NCI-H2171 (cell line): ENCODE data around the gene DACH1.

ENCODE experiments used
- DNase-seq: peaks from one replicate; lab custom pipeline; 2025; lab: John Stamatoyannopoulos, UW

The DACH1 gene

DNA sequence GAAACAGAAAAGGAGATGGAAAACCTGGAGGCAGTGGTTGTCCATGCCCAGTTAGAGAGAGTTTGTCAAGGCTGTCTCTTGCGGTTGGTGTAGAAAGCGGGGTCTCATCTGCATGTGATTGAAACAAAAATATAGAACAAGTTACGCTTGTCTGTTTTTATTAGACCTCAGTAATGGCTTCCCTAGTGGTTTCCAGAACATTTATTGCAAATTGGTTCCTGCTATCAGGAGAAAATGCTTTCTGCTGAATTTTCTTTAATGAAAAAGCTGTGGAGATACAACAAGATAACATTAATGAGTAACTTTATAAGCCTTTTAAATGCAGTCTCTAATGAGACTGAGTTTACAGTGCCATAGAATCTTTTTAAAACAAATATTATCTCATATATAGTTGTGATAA, 378.0 kb downstream of the DACH1 start:
- no peak for DNase-seq

DNA sequence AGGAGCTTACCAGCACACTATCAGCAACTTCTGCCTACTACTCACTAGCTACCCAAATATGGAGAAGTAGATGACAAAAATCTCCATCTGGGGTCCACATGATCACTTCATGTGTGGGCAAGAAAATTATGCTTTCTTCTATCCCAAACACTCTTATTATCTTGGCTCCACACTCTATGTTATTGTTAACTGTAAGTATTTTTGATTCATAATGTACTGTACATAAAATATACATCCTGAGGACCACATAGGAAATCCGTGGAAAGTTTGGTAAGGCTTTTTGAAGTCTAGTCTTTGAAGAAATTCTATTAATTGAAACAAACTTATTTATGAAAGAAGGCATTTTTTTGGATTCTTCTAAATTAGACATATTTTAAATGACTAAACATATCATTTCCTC, 378.8 kb downstream of the DACH1 start:
- no peak for DNase-seq

DNA sequence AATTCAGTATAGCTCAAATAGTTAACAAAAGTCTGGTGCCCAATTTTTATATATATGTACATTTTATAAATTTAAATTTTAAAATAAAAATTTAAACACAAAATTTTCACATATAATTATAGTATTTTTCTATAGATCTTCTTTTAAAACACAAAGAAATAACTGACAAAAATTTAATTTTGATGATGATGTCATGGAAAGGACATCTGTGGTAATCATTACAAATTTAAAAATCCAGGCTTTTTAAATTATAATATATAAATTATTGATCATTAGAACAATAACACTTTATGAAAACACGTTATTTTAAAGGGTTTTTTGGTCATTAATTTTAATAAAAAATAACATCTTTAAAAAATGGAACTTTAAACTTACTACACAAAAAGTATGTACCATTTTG, 381.1 kb downstream of the DACH1 start:
- DNase-seq: no peak

DNA sequence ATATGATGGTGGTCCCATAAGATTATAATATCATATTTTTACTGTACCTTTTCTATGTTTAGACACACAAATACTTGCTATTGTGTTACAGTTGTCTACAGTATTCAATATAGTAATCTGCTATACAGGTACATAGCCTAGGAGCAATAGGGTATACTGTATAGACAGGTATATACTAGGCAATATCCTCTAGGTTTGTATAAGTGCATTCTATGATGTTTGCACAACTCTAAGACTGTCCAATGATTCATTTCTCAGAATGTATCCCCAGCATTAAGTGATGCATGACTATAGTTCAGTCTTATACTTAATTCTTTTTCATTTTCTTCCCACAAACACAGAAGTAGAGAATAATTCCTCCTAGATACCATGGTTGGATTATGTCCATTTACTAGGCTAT, 383.3 kb downstream of the DACH1 start:
- no peak for DNase-seq

DNA sequence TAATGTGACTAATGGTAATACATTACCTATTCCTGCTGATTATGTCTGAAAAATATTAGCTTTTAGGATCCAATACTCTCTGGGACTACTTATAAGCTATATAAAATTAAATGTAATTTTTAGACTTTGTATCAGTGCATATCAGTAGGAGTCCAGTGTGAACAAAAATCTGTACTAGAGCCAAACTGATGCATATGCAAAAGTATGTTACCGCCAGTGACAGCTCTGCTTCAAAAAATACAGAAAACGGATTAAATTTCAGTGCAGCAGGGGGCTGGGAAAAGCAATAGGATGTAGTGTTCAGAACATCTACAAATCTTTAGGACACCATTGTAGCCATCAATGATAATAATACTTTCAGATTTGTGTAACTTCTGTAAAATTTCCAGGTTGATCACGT, 385.5 kb downstream of the DACH1 start:
- no peak for DNase-seq

DNA sequence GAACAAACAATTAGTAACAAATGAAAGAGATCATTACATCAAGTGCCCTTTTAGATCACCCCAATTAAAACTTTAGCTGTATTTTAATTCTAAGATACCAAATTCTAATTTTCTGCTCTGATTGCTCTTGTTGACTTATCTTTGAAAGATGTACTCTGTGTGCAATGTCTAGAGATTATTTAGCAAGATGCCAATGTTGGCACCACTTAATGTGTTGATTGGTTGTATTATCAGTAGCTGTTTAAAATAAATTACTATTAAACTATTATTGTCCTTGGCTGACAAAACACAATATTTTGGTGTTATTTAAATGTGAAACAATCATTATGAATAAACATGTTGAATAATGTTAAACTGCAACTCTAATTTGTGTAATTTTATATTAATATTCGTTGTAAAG, 386.0 kb downstream of the DACH1 start:
- no peak for DNase-seq

DNA sequence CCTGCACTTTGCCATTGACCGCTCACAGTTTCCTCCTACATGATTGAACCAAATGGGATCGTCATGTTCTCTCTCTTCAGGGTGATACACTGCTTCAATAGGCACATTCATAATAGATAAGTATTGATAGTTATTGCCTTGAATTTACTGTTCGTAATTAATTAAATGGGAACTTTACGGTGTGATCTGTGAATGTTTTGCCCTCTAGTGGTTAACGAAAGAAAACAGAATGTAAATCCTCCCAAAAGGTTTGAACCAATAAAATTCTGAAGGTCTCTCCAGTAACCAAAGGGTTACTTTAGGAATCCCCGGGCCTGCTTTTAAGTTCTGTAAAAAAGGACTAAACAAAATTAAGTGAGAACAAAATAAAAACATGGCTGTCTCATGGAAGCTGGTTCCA, 389.3 kb downstream of the DACH1 start:
- no peak for DNase-seq

DNA sequence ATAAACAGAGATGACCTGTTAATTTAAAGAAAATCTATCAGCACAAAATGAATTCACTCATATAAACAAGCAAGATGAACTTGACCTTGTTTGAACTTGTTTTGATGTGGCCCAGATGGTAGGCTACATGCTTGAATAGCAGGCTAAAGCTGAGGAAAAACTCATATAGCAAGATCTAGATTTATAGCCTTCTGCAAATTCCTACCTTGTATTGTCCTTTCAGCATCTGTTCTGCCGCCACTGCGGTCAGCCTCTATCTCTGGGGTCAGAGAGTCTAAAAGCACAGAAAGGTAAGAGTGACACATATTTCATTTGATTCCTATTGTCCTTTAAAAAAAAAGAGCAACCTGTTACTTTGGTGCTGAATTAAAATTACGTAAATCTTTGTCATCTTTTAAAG, 392.1 kb downstream of the DACH1 start:
- peak; percentile 54 for DNase-seq

DNA sequence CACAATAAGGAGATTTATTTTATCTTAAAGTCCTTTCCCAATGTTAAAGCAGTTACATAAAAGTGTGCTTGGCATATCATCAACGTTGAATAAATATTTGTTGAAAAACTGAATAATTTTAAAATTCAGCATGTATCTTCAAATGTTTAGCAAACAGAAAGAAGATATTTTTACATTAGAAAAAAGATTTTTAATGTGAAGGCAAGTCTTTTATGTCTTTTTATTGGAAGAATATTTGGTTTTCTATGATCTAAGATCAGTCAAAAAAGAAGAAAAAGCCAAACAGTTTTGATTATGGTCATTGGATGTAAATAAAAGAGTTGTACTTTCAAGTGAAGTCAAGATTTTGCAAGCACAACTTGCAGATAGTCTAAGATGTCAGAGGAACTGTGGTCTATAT, 397.4 kb downstream of the DACH1 start:
- DNase-seq: no peak

DNA sequence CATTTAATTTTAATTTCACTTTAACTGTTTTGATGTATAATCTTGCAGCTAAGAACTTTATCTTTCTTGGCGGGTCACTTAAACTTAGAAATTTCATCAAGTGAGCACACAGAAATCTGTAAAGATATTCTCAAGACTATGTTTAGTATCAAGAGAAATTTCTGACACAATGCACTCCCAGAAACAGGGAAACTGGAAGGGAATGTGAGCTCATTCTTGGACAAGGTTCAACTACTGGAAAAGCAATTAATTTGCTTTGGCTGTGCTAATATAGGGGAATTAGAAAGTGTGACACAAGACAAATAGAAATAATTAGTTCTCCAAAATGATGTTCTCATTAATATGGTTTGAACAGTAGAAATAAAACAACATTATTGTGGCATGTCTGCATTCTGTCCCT, 402.3 kb downstream of the DACH1 start:
- DNase-seq: no peak

DNA sequence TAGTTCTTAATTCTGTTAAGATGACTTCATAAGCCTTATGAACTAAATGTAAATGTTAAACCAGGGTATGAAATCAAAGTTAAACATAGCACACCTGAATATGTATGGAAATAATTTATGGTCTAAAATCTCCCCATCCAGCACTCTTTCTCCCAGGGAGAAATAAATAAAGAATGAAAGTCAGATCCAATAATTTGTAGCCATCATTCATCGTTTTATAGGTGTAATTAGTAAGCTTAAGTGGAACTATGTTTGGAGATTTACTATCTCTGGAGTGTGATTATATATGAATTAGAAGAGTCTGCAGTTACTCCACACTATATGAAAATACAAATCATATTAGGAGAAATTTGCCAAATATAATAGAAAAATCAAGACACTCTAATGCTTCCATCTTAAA, 405.1 kb downstream of the DACH1 start:
- no peak for DNase-seq

DNA sequence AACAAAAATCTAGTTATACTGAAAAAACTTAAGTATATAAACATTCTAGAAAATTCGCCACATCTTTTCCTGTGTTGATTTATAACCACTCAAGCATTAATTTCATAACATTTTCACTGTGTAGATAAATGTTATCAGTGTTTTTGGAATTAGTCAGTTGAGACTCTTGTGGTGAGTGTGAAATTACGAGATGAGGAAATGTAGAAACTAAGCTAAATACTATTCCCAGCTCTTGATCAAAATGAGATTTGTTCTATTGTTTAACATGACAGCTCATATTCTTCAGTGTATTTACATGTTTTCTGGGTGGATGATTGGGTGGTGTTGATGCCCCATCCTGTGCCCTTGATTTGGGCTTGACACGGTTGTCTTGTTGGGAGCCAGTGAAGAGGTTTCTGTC, 406.8 kb downstream of the DACH1 start:
- no peak for DNase-seq

DNA sequence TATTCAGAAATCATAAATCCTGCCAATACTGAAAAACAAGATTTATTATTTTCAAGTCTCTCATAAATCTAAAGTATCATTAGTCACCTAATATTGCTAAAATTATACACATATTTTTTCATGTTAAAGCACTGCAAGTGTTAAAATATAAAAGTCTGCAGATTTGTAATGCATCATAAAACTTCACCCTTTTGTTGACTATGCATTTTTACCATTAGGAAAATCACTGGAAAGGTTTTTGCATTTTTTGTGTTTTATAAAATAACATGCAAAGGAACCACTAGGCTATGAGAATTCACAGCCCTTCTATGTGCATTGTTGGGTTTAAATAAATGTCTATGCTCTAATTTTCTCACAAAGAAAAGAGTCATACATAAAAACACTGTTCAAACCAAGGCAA, 407.3 kb downstream of the DACH1 start:
- DNase-seq: no peak

DNA sequence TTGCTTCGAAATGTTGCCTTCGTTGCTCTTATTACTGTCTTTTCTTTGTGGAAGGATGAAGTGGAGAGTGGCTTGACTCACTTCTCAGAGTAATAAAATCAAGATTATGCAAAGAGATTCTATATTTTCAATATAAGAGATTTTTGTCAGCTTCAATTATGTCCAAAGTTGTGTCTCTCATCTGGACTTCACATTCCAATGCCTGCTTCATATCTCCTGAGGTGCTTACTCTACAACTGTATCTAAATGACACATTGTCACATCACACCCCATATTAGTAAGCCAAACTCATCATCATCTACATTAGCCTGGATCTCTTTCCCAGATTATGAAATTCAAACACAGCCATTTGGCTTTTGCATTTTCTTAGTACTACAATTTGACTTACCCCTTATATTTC, 409.4 kb downstream of the DACH1 start:
- no peak for DNase-seq

DNA sequence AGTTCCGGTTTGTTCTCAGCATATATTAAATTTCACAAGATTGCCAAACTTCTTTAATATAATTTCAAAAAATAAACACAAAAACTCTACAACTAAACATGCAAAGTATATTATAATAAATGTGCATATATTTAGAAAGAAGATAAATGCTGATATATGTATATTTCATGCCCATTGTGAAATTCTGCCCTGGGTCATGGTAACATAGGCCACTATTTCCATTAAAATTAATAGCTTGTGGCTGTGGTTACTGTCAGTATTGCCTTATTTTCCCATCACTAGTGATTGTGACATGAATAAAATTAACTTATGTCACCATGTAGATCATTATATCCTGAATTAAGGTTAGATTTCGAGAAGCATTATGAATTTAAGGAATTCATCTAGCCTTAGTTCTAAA, 410.9 kb downstream of the DACH1 start:
- DNase-seq: no peak

DNA sequence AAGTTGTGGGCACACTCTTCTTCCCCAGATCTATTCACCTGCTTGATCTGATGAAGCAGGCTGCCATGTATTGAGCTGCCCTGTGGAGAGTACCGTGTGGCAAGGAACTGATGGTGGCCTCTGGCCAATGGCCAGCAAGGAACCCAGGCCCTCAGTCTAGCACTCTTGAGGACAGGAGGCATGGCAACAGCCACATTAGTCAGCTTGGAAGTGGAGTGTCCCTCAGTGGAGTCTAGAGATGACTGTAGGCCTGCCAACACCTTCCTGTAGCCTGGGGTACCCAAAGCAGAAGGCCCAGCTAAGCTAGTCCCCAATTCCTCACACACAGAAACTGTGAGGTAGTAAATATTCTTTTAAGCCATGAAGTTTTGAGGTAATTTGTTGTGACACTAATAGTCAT, 412.5 kb downstream of the DACH1 start:
- no peak for DNase-seq

DNA sequence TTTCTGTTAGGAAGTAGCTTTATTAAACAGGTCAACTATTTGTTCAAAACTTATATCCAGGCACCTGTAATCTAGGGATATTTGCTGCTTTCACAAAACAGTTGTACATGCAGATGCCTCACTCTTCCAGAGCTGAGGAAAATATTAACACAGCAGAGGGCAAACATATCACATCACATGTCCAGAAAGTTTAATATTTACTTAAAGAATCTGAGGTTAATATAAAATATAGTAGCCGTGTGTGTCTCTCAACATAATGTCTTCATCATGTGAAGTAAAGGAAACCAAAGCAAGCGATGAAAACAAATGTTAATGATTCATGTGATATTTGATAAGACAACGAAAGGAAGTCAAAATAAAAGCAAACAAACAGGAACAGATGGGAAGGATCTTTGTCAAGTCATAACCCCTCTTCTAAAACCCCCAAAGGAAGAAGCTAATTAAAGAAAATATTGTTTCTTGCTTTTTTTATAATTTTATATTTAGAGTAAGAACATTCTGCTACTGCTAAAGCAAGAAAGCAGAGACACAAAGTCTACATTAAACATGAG, 418.8 kb downstream of the DACH1 start:
- DNase-seq: peak; percentile 31

DNA sequence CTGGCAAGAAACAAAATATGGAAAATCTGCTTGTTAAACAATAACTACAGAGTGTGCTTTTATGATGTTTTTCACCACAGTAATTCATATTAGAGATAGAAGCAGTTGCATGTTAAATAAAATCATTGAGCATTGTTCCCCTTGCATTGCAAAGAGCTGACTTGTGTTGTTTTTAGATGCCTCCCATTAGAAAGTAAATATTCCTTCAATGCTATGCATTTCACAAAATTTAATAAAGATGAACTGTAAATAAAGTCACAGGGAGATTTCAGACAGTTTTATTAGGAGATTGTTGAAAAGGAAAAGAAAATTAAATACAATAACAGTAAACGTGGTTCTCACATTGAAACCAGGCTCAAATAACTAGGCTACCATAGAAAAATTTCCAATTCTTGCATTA, 429.3 kb downstream of the DACH1 start:
- no peak for DNase-seq

DNA sequence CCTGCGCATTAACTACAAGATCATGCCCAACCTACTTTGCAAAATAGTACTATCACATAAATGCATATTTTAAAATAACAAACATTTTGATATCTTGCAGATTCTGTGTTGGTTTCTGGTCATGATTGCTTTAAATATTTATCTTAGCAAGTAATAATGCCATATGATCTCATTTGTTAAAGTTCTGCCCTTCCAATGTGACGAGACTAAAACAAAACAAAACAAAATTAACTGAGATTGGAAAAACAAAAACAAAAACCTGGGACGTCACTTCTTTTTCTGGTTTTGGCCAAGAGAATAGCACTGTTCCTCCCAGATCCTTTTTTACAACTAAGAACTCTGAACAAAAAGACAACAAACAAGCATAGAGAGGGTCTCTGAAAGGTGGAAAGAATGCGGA, 436.3 kb downstream of the DACH1 start:
- DNase-seq: no peak

DNA sequence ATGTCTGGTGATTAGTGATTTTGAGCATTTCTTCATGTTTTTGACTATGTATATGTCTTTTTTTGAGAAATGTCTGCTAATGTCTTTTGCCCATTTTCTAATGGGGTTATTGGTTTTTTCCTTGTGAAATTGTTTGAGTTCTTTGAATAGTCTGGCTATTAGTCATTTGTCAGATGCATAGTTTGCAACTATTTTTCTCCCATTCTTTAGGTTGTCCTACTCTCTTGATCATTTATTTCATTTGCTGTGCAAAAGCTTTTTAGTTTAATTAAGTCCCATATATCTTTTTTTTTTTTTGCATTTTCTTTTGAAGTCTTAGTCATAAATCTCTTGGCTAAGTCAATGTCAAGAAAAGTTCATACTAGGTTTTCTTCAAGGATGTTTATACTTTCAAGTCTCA, 449.8 kb downstream of the DACH1 start:
- DNase-seq: no peak

DNA sequence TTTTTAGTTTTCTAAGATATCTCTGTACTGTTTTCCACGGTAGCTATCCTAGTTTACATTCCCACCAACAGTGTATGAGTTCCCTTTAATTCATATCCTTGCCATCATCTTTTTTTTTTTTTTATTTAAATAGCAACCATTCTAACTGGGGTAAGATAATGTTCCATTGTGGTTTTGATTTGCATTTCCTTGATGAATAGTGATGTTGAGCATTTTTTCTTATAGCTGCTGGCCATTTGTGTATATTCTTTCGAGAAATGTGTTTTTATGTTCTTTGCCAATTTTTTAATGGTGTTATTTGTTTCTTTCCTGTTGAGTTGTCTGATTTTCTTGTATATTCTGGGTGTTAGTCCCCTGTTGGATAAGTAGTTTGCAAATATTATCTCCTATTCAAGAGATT, 454.8 kb downstream of the DACH1 start:
- DNase-seq: no peak

DNA sequence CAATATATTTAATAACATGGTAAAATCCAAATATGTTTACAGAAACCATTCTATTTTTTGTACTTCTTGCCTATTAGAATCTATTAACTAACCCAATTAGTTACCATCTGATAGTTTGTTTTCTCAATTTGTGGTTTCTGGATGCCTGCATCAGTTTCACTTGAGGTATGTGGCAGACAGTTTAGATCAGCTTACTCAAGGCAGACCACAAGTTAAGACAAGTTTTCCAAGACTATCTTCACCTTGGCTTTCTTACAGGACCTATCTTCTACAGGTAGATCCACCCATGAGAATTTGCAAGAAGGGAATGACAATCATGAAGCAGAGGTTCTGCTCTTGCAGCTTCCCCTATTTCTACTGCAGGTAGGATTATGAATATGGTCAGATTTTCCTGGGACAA, 458.6 kb downstream of the DACH1 start:
- DNase-seq: no peak

DNA sequence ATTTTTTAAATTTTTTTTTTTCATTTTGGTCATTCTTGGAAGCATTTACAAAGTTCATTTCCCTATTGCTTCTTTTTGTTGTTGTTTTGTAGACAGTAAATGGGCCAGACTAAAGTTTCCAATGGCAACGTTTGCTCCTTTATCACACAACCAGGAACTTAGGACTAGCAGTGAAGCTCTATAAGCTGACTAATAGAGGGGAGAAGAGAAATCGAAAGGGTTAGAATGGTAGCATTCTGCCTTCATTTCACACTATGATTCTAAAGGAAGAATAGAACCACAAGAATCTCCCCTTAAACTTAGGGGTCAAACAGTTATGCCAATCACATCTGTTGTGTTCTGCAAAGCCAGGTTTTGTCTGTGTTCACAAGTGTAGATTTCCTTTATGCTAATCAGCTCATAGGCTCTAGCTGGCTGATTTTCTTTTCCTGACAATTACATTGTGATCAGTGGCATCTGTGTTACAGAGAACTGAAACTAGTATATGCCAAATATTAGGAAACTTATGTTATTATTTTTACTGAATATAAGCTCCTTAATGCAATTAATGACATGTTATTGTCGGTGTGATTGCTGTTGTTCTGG, 467.3 kb downstream of the DACH1 start:
- no peak for DNase-seq

DNA sequence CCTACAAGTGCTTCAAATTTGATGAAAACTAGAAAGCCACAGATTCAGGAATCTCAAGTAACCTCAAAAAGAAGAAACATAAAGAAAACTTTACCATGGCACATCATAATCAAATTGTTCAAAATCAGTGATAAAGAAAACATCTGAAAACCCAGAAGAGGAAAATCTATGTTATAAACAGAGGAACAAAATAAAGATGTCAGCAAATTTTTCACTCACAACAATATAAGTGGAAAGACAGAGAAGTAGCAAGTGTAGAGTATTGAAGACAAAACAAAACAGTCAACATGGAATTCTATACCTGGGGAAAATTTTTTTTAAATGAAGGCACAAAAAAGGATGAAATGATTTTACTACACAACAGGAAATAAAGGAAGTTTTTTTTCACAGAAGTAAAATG, 470.9 kb downstream of the DACH1 start:
- no peak for DNase-seq

DNA sequence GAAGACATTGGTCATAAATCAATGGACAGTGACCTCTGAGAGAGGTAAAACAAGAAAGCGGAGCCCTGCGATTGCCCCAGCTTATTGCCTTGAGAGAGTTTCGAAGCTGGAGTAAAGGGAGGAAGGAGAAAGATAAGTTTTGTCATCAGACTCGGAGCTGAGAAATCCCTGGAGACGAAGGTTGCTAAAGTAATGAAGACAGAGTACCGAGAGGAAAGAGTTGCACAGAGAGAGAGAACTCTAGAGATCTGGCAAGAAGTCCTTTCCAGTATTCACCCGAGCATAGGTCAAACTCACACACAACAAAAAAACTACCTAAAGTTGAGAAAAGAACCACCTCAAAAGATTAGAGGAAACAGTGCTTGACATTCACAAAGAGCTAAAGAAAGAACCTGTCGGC, 472.0 kb downstream of the DACH1 start:
- DNase-seq: no peak
